ENCODE data around the gene CELF2.

CELF2 gene

GRCh38 chr10:10992072-10992471 is 25.6 kb upstream of the CELF2 start:
- Histone ChIP-seq H3K4me2 (ENCODE audit: insufficient read depth, low read length, poor library complexity, severe bottlenecking) (no peak overlapping the region), H2AK5ac (ENCODE audit: low read depth, low read length) (no peak overlapping the region), H3K27ac (replicated peaks; ENCODE audit: low read length) (no peak overlapping the region), H3K27me3 (ENCODE audit: control insufficient read depth in 3 of 3, insufficient read depth in 3 of 3, low read depth in 1 of 3, low read length in 3 of 3) (no peaks in the 10 kb centered on the region), H3K18ac (ENCODE audit: low read length) (no peak overlapping the region), H3K4ac (ENCODE audit: low read length) (no peak overlapping the region), H3K23ac (ENCODE audit: low read depth, low read length, poor library complexity) (no peak overlapping the region), H2AFZ (ENCODE audit: low read length) (no peak overlapping the region), H2BK12ac (ENCODE audit: low read length) (no peak overlapping the region), H3K4me1 (ENCODE audit: control insufficient read depth in 2 of 2, insufficient read depth in 1 of 2, low read depth in 1 of 2, low read length in 2 of 2) (no peaks in the 10 kb centered on the region), H3K4me3 (ENCODE audit: low read length in 2 of 2) (no peak overlapping the region), H4K8ac (ENCODE audit: low read depth, low read length) (no peak overlapping the region), H3K79me1 (ENCODE audit: low read depth, low read length) (no peaks in the 10 kb centered on the region), H2BK15ac (ENCODE audit: low read length) (no peak overlapping the region), H4K91ac (ENCODE audit: low read depth, low read length, poor library complexity) (no peak overlapping the region), H3K36me3 (replicated peaks in 1 of 2; ENCODE audit: control insufficient read depth in 2 of 2, insufficient read depth in 2 of 2, low read length in 2 of 2) (no peaks in the 10 kb centered on the region), H3K9me3 (replicated peaks in 1 of 2; ENCODE audit: control insufficient read depth in 2 of 2, insufficient read depth in 1 of 2, low read depth in 1 of 2, low read length in 2 of 2) (peaks cover 0 to 3% of the 10 kb centered on the region in 2 donors), H2BK120ac (ENCODE audit: low read depth, low read length) (no peak overlapping the region), H3K9ac (ENCODE audit: low read depth, low read length, poor library complexity) (no peak overlapping the region), H3K14ac (ENCODE audit: low read length) (no peak overlapping the region), H2BK5ac (ENCODE audit: low read length) (no peak overlapping the region)
- WGBS, 2 donors (ENCODE audit: extremely low coverage in 2 of 2, insufficient read length in 2 of 2, insufficient replicate concordance in 1 of 2) = no CpG with 5 or more reads among the region's 2 CpGs
- DNase-seq (ENCODE audit: low spot score) = no peak

- H2BK5ac ChIP-seq (ENCODE audit: low read length) = no peak overlapping the region
- H2AFZ ChIP-seq (ENCODE audit: low read length) = no peak overlapping the region
- no peak overlapping the region for H3K18ac ChIP-seq (ENCODE audit: low read length)
- no peaks in the 10 kb centered on the region for H3K79me1 ChIP-seq (ENCODE audit: low read depth, low read length)
- no peaks in the 10 kb centered on the region for H3K4me1 ChIP-seq (ENCODE audit: control insufficient read depth in 2 of 2, insufficient read depth in 1 of 2, low read depth in 1 of 2, low read length in 2 of 2)
- no peak overlapping the region for H2AK5ac ChIP-seq (ENCODE audit: low read depth, low read length)
- no CpG with 5 or more reads among the region's 3 CpGs for WGBS, 2 donors (ENCODE audit: extremely low coverage in 2 of 2, insufficient read length in 2 of 2, insufficient replicate concordance in 1 of 2)
- H3K4me3 ChIP-seq (ENCODE audit: low read length in 2 of 2) = no peak overlapping the region
- H3K27ac ChIP-seq (replicated peaks; ENCODE audit: low read length) = no peak overlapping the region
- no peak overlapping the region for H2BK120ac ChIP-seq (ENCODE audit: low read depth, low read length)
- DNase-seq (ENCODE audit: low spot score) = no peak
- H3K14ac ChIP-seq (ENCODE audit: low read length) = no peak overlapping the region
- no peak overlapping the region for H3K9ac ChIP-seq (ENCODE audit: low read depth, low read length, poor library complexity)
- H2BK15ac ChIP-seq (ENCODE audit: low read length) = no peak overlapping the region
- H3K4ac ChIP-seq (ENCODE audit: low read length) = no peak overlapping the region
- no peak overlapping the region for H3K4me2 ChIP-seq (ENCODE audit: insufficient read depth, low read length, poor library complexity, severe bottlenecking)
- no peaks in the 10 kb centered on the region for H3K27me3 ChIP-seq (ENCODE audit: control insufficient read depth in 3 of 3, insufficient read depth in 3 of 3, low read depth in 1 of 3, low read length in 3 of 3)
- H3K23ac ChIP-seq (ENCODE audit: low read depth, low read length, poor library complexity) = no peak overlapping the region
- no peak overlapping the region for H4K8ac ChIP-seq (ENCODE audit: low read depth, low read length)
- peaks cover 0 to 3% of the 10 kb centered on the region in 2 donors for H3K9me3 ChIP-seq (replicated peaks in 1 of 2; ENCODE audit: control insufficient read depth in 2 of 2, insufficient read depth in 1 of 2, low read depth in 1 of 2, low read length in 2 of 2)
- no peaks in the 10 kb centered on the region for H3K36me3 ChIP-seq (replicated peaks in 1 of 2; ENCODE audit: control insufficient read depth in 2 of 2, insufficient read depth in 2 of 2, low read length in 2 of 2)
- no peak overlapping the region for H2BK12ac ChIP-seq (ENCODE audit: low read length)
- H4K91ac ChIP-seq (ENCODE audit: low read depth, low read length, poor library complexity) = no peak overlapping the region
Observed at GRCh38 chr10:10992961-10993714, 24.5 kb upstream of the CELF2 start.

DNA sequence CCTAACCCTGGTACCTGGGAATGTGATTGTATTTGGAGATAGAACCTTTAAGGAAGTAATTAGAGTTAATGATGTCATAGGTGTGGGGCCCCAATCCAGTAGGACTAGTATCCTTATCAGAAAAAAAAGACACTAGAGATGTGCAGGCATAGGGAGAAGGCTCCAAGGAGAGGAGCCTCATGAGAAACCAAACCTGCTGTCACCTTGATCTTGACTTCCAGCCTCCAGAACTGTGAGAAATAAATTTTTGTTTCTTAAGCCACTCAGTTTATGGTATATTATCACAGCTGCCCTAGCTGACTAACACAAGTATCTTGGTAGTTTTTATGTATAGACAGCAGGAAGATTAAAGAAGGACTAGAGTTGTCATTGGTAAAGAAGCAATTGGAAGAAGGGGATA is 23.9 kb upstream of the CELF2 start:
- H2BK5ac ChIP-seq (ENCODE audit: low read length) = no peak overlapping the region
- no peak overlapping the region for H2BK15ac ChIP-seq (ENCODE audit: low read length)
- no peak for DNase-seq (ENCODE audit: low spot score)
- no peak overlapping the region for H3K4me2 ChIP-seq (ENCODE audit: insufficient read depth, low read length, poor library complexity, severe bottlenecking)
- H2BK12ac ChIP-seq (ENCODE audit: low read length) = no peak overlapping the region
- peaks cover 0 to 4% of the 10 kb centered on the region in 2 donors for H3K9me3 ChIP-seq (replicated peaks in 1 of 2; ENCODE audit: control insufficient read depth in 2 of 2, insufficient read depth in 1 of 2, low read depth in 1 of 2, low read length in 2 of 2)
- H3K27me3 ChIP-seq (ENCODE audit: control insufficient read depth in 3 of 3, insufficient read depth in 3 of 3, low read depth in 1 of 3, low read length in 3 of 3) = no peaks in the 10 kb centered on the region
- H2AK5ac ChIP-seq (ENCODE audit: low read depth, low read length) = no peak overlapping the region
- H3K14ac ChIP-seq (ENCODE audit: low read length) = no peak overlapping the region
- no peak overlapping the region for H4K8ac ChIP-seq (ENCODE audit: low read depth, low read length)
- H4K91ac ChIP-seq (ENCODE audit: low read depth, low read length, poor library complexity) = no peak overlapping the region
- H3K9ac ChIP-seq (ENCODE audit: low read depth, low read length, poor library complexity) = no peak overlapping the region
- no peak overlapping the region for H3K4ac ChIP-seq (ENCODE audit: low read length)
- no peak overlapping the region for H3K23ac ChIP-seq (ENCODE audit: low read depth, low read length, poor library complexity)
- no peak overlapping the region for H3K4me3 ChIP-seq (ENCODE audit: low read length in 2 of 2)
- no peak overlapping the region for H2AFZ ChIP-seq (ENCODE audit: low read length)
- no peaks in the 10 kb centered on the region for H3K4me1 ChIP-seq (ENCODE audit: control insufficient read depth in 2 of 2, insufficient read depth in 1 of 2, low read depth in 1 of 2, low read length in 2 of 2)
- no peak overlapping the region for H3K27ac ChIP-seq (replicated peaks; ENCODE audit: low read length)
- no peak overlapping the region for H2BK120ac ChIP-seq (ENCODE audit: low read depth, low read length)
- H3K18ac ChIP-seq (ENCODE audit: low read length) = no peak overlapping the region
- H3K36me3 ChIP-seq (replicated peaks in 1 of 2; ENCODE audit: control insufficient read depth in 2 of 2, insufficient read depth in 2 of 2, low read length in 2 of 2) = no peaks in the 10 kb centered on the region
- H3K79me1 ChIP-seq (ENCODE audit: low read depth, low read length) = no peaks in the 10 kb centered on the region

GRCh38 chr10:10994360-10994759 is 23.3 kb upstream of the CELF2 start:
- Histone ChIP-seq H3K36me3 (replicated peaks in 1 of 2; ENCODE audit: control insufficient read depth in 2 of 2, insufficient read depth in 2 of 2, low read length in 2 of 2) (no peaks in the 10 kb centered on the region), H3K27me3 (ENCODE audit: control insufficient read depth in 3 of 3, insufficient read depth in 3 of 3, low read depth in 1 of 3, low read length in 3 of 3) (no peaks in the 10 kb centered on the region), H3K18ac (ENCODE audit: low read length) (no peak overlapping the region), H3K9me3 (replicated peaks in 1 of 2; ENCODE audit: control insufficient read depth in 2 of 2, insufficient read depth in 1 of 2, low read depth in 1 of 2, low read length in 2 of 2) (peaks cover 0 to 6% of the 10 kb centered on the region in 2 donors), H3K23ac (ENCODE audit: low read depth, low read length, poor library complexity) (no peak overlapping the region), H2BK15ac (ENCODE audit: low read length) (no peak overlapping the region), H2BK5ac (ENCODE audit: low read length) (no peak overlapping the region), H3K9ac (ENCODE audit: low read depth, low read length, poor library complexity) (no peak overlapping the region), H2BK120ac (ENCODE audit: low read depth, low read length) (no peak overlapping the region), H2BK12ac (ENCODE audit: low read length) (no peak overlapping the region), H2AK5ac (ENCODE audit: low read depth, low read length) (no peak overlapping the region), H3K4ac (ENCODE audit: low read length) (no peak overlapping the region), H2AFZ (ENCODE audit: low read length) (no peak overlapping the region), H3K4me1 (ENCODE audit: control insufficient read depth in 2 of 2, insufficient read depth in 1 of 2, low read depth in 1 of 2, low read length in 2 of 2) (no peaks in the 10 kb centered on the region), H3K79me1 (ENCODE audit: low read depth, low read length) (no peaks in the 10 kb centered on the region), H3K27ac (replicated peaks; ENCODE audit: low read length) (no peak overlapping the region), H3K4me2 (ENCODE audit: insufficient read depth, low read length, poor library complexity, severe bottlenecking) (no peak overlapping the region), H3K14ac (ENCODE audit: low read length) (no peak overlapping the region), H4K8ac (ENCODE audit: low read depth, low read length) (no peak overlapping the region), H3K4me3 (ENCODE audit: low read length in 2 of 2) (no peak overlapping the region), H4K91ac (ENCODE audit: low read depth, low read length, poor library complexity) (no peak overlapping the region)
- no peak for DNase-seq (ENCODE audit: low spot score)
- no CpG with 5 or more reads among the region's 2 CpGs for WGBS, 2 donors (ENCODE audit: extremely low coverage in 2 of 2, insufficient read length in 2 of 2, insufficient replicate concordance in 1 of 2)
